Measurements from ENCODE around the gene AVPI1. TPM values are rescaled to one million over a fixed set of nuclear protein-coding genes. Genes with fewer than 3 reads are reported as not detected.

AVPI1 gene
- total RNA-seq, 2 donors from 2014 or later, result 26.6 to 34.8 TPM

- H3K27ac ChIP-seq, result peak overlapping the region; percentile 90
- H3K9me3 ChIP-seq, result no peaks in the 10 kb centered on the region
- TF ChIP-seq CTCF (IDR thresholded peaks at IDR 0.05), result no peak
- peaks cover 20% of the 10 kb centered on the region for H3K4me1 ChIP-seq
- no peaks in the 10 kb centered on the region for H3K36me3 ChIP-seq
- no peaks in the 10 kb centered on the region for H3K27me3 ChIP-seq
- DNase-seq, result no peak
- intact Hi-C loops (cut with DNase I), result no loop called here
- peak overlapping the region; percentile 55 for H3K4me3 ChIP-seq
- H3K9ac ChIP-seq (ENCODE audit: low read depth in 2 of 2, low read length in 2 of 2), result peak overlapping the region; percentile 85 to 86
These were observed 28.3 kb upstream of the AVPI1 start for GRCh38 chr10:97715259-97715874.

- Histone ChIP-seq H3K9ac (ENCODE audit: low read depth in 2 of 2, low read length in 2 of 2) (peak overlapping the region; percentile 85 to 86), H3K36me3 (no peaks in the 10 kb centered on the region), H3K4me1 (peaks cover 18% of the 10 kb centered on the region), H3K27me3 (no peaks in the 10 kb centered on the region), H3K27ac (peak overlapping the region; percentile 90), H3K4me3 (peak overlapping the region; percentile 55), H3K9me3 (no peaks in the 10 kb centered on the region)
- no peak for TF ChIP-seq CTCF (IDR thresholded peaks at IDR 0.05)
- DNase-seq, result peak; percentile 81
- intact Hi-C loops (cut with DNase I), result no loop called here
These were observed 27.6 kb upstream of the AVPI1 start for GRCh38 chr10:97714401-97715258.

- peak overlapping the region; percentile 85 to 86 for H3K9ac ChIP-seq (ENCODE audit: low read depth in 2 of 2, low read length in 2 of 2)
- peak overlapping the region; percentile 55 for H3K4me3 ChIP-seq
- no peaks in the 10 kb centered on the region for H3K9me3 ChIP-seq
- H3K27me3 ChIP-seq, result no peaks in the 10 kb centered on the region
- peak; percentile 67 for DNase-seq
- H3K27ac ChIP-seq, result peak overlapping the region; percentile 90
- intact Hi-C loops (cut with DNase I), result no loop called here
- TF ChIP-seq CTCF (IDR thresholded peaks at IDR 0.05), result no peak
- no peaks in the 10 kb centered on the region for H3K36me3 ChIP-seq
- H3K4me1 ChIP-seq, result peaks cover 14% of the 10 kb centered on the region
These were observed 26.9 kb upstream of the AVPI1 start for GRCh38 chr10:97713826-97714400.

GRCh38 chr10:97713339-97713825, 26.3 kb upstream of the AVPI1 start, which contains the start of gene MARVELD1:
MARVELD1 (plus strand) TSS chr10:97713730; CDS start chr10:97713877, 147 bp downstream.
- peak within 1 kb of the TSS; percentile 85 to 86 for H3K9ac ChIP-seq (ENCODE audit: low read depth in 2 of 2, low read length in 2 of 2)
- peaks cover 12% of the 10 kb centered on the region for H3K4me1 ChIP-seq
- peak; percentile 79 for DNase-seq
- no peaks in the 10 kb centered on the region for H3K9me3 ChIP-seq
- H3K4me3 ChIP-seq, result peak within 1 kb of the TSS; percentile 55
- H3K27ac ChIP-seq, result peak within 1 kb of the TSS; percentile 90
- H3K36me3 ChIP-seq, result no peaks in the 10 kb centered on the region
- intact Hi-C loops (cut with DNase I), result no loop called here
- TF ChIP-seq CTCF (IDR thresholded peaks at IDR 0.05), result no peak
- no peaks in the 10 kb centered on the region for H3K27me3 ChIP-seq
